K562 (cell line): ENCODE results near the gene ERVFRD-1. TPM values are rescaled to one million over a fixed set of nuclear protein-coding genes. Genes with fewer than 3 reads are reported as not detected.

Source experiments
- CBFA2T2 ChIP-seq: fragments of 450-650 bp; conservative IDR thresholded peaks from 2 replicates; pipeline ENCODE4 v1.6.1; 2017; ENCODE audit warnings: mild to moderate bottlenecking
- CLOCK ChIP-seq: fragments of 250-450 bp; sonication (Bioruptor Pico); IDR thresholded peaks from 2 replicates; pipeline ENCODE4 v1.4.0; 2020; ENCODE audit warnings: mild to moderate bottlenecking, moderate library complexity, borderline replicate concordance
- FOSL1 ChIP-seq: fragments of 200-800 bp; sonication (Bioruptor generic); conservative IDR thresholded peaks from 2 replicates; pipeline ENCODE4 v1.6.1; 2016; ENCODE audit warnings: missing genetic modification characterization, missing compliant biosample characterization
- KDM5B ChIP-seq: fragments of 200-600 bp; sonication (generic); IDR thresholded peaks from 2 replicates; pipeline ENCODE4 v1.6.1; 2012; ENCODE audit warnings: low read depth, mild to moderate bottlenecking, moderate library complexity, low read length, control low read depth, inconsistent platforms; ENCODE audit not compliant: insufficient replicate concordance
- NR2F6 ChIP-seq: fragments of 450-650 bp; formaldehyde crosslinking; IDR thresholded peaks from 2 replicates; pipeline ENCODE4 v1.4.0; 2020; ENCODE audit warnings: mild to moderate bottlenecking
- RBBP5 ChIP-seq: fragments of 200-600 bp; sonication (generic); IDR thresholded peaks from 2 replicates; pipeline ENCODE4 v1.6.1; 2012; ENCODE audit warnings: borderline replicate concordance, mild to moderate bottlenecking, low read length, control low read depth, inconsistent platforms; ENCODE audit not compliant: insufficient read depth, poor library complexity, severe bottlenecking
- RFX1 ChIP-seq: fragments of 450-650 bp; IDR thresholded peaks from 2 replicates; pipeline ENCODE4 v1.6.1; 2016; ENCODE audit warnings: mild to moderate bottlenecking, moderate library complexity
- SMAD3 ChIP-seq: fragments of 450-650 bp; formaldehyde crosslinking; conservative IDR thresholded peaks from 2 replicates; pipeline ENCODE4 v1.4.0; 2020; ENCODE audit warnings: mild to moderate bottlenecking
- SMARCB1 ChIP-seq: IDR thresholded peaks from 2 replicates; pipeline ENCODE4 v1.6.1; 2011; ENCODE audit warnings: improper control_type of control experiment, low read depth; ENCODE audit not compliant: insufficient read length
- ZBTB43 ChIP-seq: sonication (generic); formaldehyde crosslinking; IDR thresholded peaks from 2 replicates; pipeline ENCODE4 v1.8.0; 2023; ENCODE audit warnings: mild to moderate bottlenecking, missing genetic modification reagents
- ZNF133 ChIP-seq: fragments of 250-450 bp; sonication (Bioruptor Pico); IDR thresholded peaks from 2 replicates; pipeline ENCODE4 v1.4.0; 2020; ENCODE audit warnings: mild to moderate bottlenecking
- polyA plus RNA-seq, 8 experiments: library from polyadenylated mRNA; depleted of rRNA in 4 of 8; stranded (reverse) in 5 of 8; unstranded in 3 of 8; fragments of >200 nt; fragmentation: Nextera tagmentation in 2 of 8; fragmentation: Illumina TruSeq in 1 of 8; extraction: Ambion mirVana in 2 of 8; extraction: Trizol in 1 of 8; gene quantifications; 2 replicates each; pipeline versions ENCODE4 v1.2.1 to v1.2.3, GENCODE V29; 2011 to 2014; ENCODE audit warnings: inconsistent platforms in 1 of 8, missing spikeins in 1 of 8
- total RNA-seq, 7 experiments: library from RNA; depleted of rRNA in 6 of 7; stranded (reverse); fragments of >200 nt in 6 of 7; fragmentation: Illumina TruSeq in 2 of 7; extraction: Trizol in 2 of 7; gene quantifications; 2 replicates each; pipeline versions ENCODE4 v1.2.1 to v1.2.3, GENCODE V29; 2011 to 2021; ENCODE audit warnings: low replicate concordance in 1 of 7
- TF ChIP-seq, protein P1 (sequence below), 2 experiments: fragments of 450-650 bp; IDR thresholded peaks; 2 replicates each; pipeline ENCODE4 v1.6.1; 2018; ENCODE audit warnings: mild to moderate bottlenecking in 2 of 2, low read depth in 1 of 2; ENCODE audit not compliant: partially characterized antibody in 2 of 2
- TF ChIP-seq, protein P2 (sequence below): IDR thresholded peaks from 2 replicates; pipeline ENCODE4 v1.6.1; 2012; ENCODE audit warnings: low read depth, low read length, improper control_type of control experiment, borderline replicate concordance
- TF ChIP-seq, protein P3 (sequence below): sonication (generic); formaldehyde crosslinking; IDR thresholded peaks from 2 replicates; pipeline ENCODE4 v1.8.1; 2023; ENCODE audit warnings: mild to moderate bottlenecking, missing genetic modification reagents

The ERVFRD-1 gene
- total and polyA plus RNA-seq, 9 of the 15 experiments (the other 6 are each of a cell fraction or from before 2014, with no cell fraction given), result 0.05 to 0.14 (median 0.09) TPM; not detected in 2

GRCh38 chr6:11093626-11094410, 17.7 kb downstream of the ERVFRD-1 start, which contains the start of gene SMIM13 (continued):
- TF ChIP-seq, protein P1, sequence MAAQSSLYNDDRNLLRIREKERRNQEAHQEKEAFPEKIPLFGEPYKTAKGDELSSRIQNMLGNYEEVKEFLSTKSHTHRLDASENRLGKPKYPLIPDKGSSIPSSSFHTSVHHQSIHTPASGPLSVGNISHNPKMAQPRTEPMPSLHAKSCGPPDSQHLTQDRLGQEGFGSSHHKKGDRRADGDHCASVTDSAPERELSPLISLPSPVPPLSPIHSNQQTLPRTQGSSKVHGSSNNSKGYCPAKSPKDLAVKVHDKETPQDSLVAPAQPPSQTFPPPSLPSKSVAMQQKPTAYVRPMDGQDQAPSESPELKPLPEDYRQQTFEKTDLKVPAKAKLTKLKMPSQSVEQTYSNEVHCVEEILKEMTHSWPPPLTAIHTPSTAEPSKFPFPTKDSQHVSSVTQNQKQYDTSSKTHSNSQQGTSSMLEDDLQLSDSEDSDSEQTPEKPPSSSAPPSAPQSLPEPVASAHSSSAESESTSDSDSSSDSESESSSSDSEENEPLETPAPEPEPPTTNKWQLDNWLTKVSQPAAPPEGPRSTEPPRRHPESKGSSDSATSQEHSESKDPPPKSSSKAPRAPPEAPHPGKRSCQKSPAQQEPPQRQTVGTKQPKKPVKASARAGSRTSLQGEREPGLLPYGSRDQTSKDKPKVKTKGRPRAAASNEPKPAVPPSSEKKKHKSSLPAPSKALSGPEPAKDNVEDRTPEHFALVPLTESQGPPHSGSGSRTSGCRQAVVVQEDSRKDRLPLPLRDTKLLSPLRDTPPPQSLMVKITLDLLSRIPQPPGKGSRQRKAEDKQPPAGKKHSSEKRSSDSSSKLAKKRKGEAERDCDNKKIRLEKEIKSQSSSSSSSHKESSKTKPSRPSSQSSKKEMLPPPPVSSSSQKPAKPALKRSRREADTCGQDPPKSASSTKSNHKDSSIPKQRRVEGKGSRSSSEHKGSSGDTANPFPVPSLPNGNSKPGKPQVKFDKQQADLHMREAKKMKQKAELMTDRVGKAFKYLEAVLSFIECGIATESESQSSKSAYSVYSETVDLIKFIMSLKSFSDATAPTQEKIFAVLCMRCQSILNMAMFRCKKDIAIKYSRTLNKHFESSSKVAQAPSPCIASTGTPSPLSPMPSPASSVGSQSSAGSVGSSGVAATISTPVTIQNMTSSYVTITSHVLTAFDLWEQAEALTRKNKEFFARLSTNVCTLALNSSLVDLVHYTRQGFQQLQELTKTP (IDR thresholded peaks at IDR 0.05; ENCODE audit: low read depth in 1 of 2, partially characterized antibody in 2 of 2), result peak; percentile 35 to 98
- TF ChIP-seq ZNF133 (CRISPR knock-in tag) (no peak), CLOCK (CRISPR knock-in tag) (no peak), RFX1 (no peak), SMAD3 (CRISPR knock-in tag) (no peak), NR2F6 (CRISPR knock-in tag) (no peak), SMARCB1 (no peak), CBFA2T2 (no peak), RBBP5 (peak; percentile 62), KDM5B (peak; percentile 83), FOSL1 (peak; percentile 55; the same call in 1 of the 2 replicates), ZBTB43 (CRISPR knock-in tag) (no peak)
- TF ChIP-seq, protein P2, sequence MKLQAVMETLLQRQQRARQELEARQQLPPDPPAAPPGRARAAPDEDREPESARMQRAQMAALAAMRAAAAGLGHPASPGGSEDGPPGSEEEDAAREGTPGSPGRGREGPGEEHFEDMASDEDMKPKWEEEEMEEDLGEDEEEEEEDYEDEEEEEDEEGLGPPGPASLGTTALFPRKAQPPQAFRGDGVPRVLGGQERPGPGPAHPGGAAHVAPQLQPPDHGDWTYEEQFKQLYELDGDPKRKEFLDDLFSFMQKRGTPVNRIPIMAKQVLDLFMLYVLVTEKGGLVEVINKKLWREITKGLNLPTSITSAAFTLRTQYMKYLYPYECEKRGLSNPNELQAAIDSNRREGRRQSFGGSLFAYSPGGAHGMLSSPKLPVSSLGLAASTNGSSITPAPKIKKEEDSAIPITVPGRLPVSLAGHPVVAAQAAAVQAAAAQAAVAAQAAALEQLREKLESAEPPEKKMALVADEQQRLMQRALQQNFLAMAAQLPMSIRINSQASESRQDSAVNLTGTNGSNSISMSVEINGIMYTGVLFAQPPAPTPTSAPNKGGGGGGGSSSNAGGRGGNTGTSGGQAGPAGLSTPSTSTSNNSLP, result no peak
- TF ChIP-seq, protein P3, sequence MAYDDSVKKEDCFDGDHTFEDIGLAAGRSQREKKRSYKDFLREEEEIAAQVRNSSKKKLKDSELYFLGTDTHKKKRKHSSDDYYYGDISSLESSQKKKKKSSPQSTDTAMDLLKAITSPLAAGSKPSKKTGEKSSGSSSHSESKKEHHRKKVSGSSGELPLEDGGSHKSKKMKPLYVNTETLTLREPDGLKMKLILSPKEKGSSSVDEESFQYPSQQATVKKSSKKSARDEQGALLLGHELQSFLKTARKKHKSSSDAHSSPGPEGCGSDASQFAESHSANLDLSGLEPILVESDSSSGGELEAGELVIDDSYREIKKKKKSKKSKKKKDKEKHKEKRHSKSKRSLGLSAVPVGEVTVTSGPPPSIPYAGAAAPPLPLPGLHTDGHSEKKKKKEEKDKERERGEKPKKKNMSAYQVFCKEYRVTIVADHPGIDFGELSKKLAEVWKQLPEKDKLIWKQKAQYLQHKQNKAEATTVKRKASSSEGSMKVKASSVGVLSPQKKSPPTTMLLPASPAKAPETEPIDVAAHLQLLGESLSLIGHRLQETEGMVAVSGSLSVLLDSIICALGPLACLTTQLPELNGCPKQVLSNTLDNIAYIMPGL (CRISPR knock-in tag), result peak; percentile 94
